Activated T-cell treated with anti-CD3 and anti-CD28 coated beads, Interleukin-2, amount 50 U/mL, for 1 hour (primary cell): ENCODE measurements around the gene PTPN18.

Experiments
- DNase-seq: peaks from one replicate; pipeline ENCODE4 v3.0.0-alpha.2; 2020

The PTPN18 gene

GRCh38 chr2:130339885-130340745, 15.7 kb upstream of the PTPN18 start:
- DNase-seq, result no peak

GRCh38 chr2:130341562-130342019, 14.3 kb upstream of the PTPN18 start:
- DNase-seq, result no peak

GRCh38 chr2:130342020-130342532, 13.8 kb upstream of the PTPN18 start:
- DNase-seq, result peak; percentile 82

GRCh38 chr2:130342533-130343275, 13.2 kb upstream of the PTPN18 start, which contains the start of gene IMP4:
Gene IMP4, plus strand, starts transcription at chr2:130342897. Its CDS starts 36 bp downstream, at chr2:130342933.
- DNase-seq, result peak; percentile 91

GRCh38 chr2:130344578-130344977, 11.3 kb upstream of the PTPN18 start:
- no peak for DNase-seq

- no peak for DNase-seq
These were observed 10.8 kb upstream of the PTPN18 start for GRCh38 chr2:130345091-130345490.

- no peak for DNase-seq
These were observed 10.2 kb upstream of the PTPN18 start for GRCh38 chr2:130345611-130346010.

- no peak for DNase-seq
These were observed 9.7 kb upstream of the PTPN18 start for GRCh38 chr2:130346041-130346740.

GRCh38 chr2:130346741-130347066, 9.2 kb upstream of the PTPN18 start:
- no peak for DNase-seq

GRCh38 chr2:130347220-130347925, 8.5 kb upstream of the PTPN18 start:
- DNase-seq, result no peak

GRCh38 chr2:130349174-130349573, 6.7 kb upstream of the PTPN18 start:
- DNase-seq, result no peak

GRCh38 chr2:130351711-130352110, 4.1 kb upstream of the PTPN18 start:
- DNase-seq, result no peak

- DNase-seq, result no peak
These were observed 3.6 kb upstream of the PTPN18 start for GRCh38 chr2:130352237-130352636.

GRCh38 chr2:130353291-130354138, 2.3 kb upstream of the PTPN18 start:
- DNase-seq, result no peak

- DNase-seq, result no peak
These were observed 1.8 kb upstream of the PTPN18 start for GRCh38 chr2:130354139-130354428.

- no peak for DNase-seq
These were observed 681 bp upstream of the PTPN18 start for GRCh38 chr2:130355172-130355577.

- no peak for DNase-seq
These were observed 2.0 kb downstream of the PTPN18 start for GRCh38 chr2:130357864-130358263.

- no peak for DNase-seq
These were observed 2.8 kb downstream of the PTPN18 start for GRCh38 chr2:130358420-130359350.

GRCh38 chr2:130359466-130359865, 3.6 kb downstream of the PTPN18 start:
- DNase-seq, result no peak

GRCh38 chr2:130363479-130363878, 7.6 kb downstream of the PTPN18 start:
- DNase-seq, result no peak

GRCh38 chr2:130365075-130365474, 9.2 kb downstream of the PTPN18 start:
- no peak for DNase-seq
